Calu3 (cell line): Measurements from ENCODE around the gene SPAAR. TPM values are rescaled to one million over a fixed set of nuclear protein-coding genes. Genes with fewer than 3 reads are reported as not detected.
A peak's percentile ranks its signal among the peaks of the same experiment; 100 is the strongest.
"Not testable (repeated sequence)": the region's sequence is repeated elsewhere in the genome, so short reads cannot be mapped to it uniquely, and the experiment has no call there.

ENCODE experiments used
- BruUV-seq: library from RNA; stranded (reverse); fragments of 400-500 nt; replicated peaks from 2 replicates; lab custom pipeline; 2021; lab: Mats Ljungman, UMichigan
- CTCF ChIA-PET: fragments of 300-600 bp; sonication (Branson Sonifier 250); formaldehyde crosslinking; loops from one replicate; lab custom pipeline; 2022; ENCODE audit warnings: antibody characterized with exemption; lab: Charles Lee
- DNase-seq: peaks from one replicate; pipeline ENCODE4 v3.0.0; 2022
- H3K27ac Mint-ChIP-seq: one replicate; pipeline ENCODE4 v1.8.0; 2022; ENCODE audit warnings: mixed read lengths; ENCODE audit not compliant: unreplicated experiment
- H3K27me3 Mint-ChIP-seq: one replicate; pipeline ENCODE4 v1.8.0; 2022; ENCODE audit warnings: mixed read lengths; ENCODE audit not compliant: unreplicated experiment
- H3K36me3 Mint-ChIP-seq: one replicate; pipeline ENCODE4 v1.8.0; 2022; ENCODE audit warnings: mild to moderate bottlenecking, moderate library complexity, mixed read lengths; ENCODE audit not compliant: insufficient read depth, unreplicated experiment
- H3K4me1 Mint-ChIP-seq: one replicate; pipeline ENCODE4 v1.8.0; 2022; ENCODE audit warnings: mild to moderate bottlenecking, low read depth, mixed read lengths; ENCODE audit not compliant: unreplicated experiment
- H3K4me3 Mint-ChIP-seq: one replicate; pipeline ENCODE4 v1.8.0; 2022; ENCODE audit warnings: mild to moderate bottlenecking, low read depth, moderate library complexity, mixed read lengths; ENCODE audit not compliant: unreplicated experiment
- H3K9me3 Mint-ChIP-seq: one replicate; pipeline ENCODE4 v1.8.0; 2022; ENCODE audit warnings: low read depth, mixed read lengths; ENCODE audit not compliant: unreplicated experiment
- CTCF ChIP-seq: fragments of 200-600 bp; IDR thresholded peaks from one replicate; pipeline ENCODE4 v1.8.0; 2022; ENCODE audit warnings: antibody characterized with exemption; ENCODE audit not compliant: unreplicated experiment
- intact Hi-C: fragments of 100-400 bp; cut with micrococcal nuclease; formaldehyde crosslinking; loops from one replicate; pipeline ENCODE4 v1.10.0; 2022; ENCODE audit not compliant: unreplicated experiment
- total RNA-seq: library from RNA; stranded (reverse); gene quantifications from 2 replicates; pipeline ENCODE4 v1.2.3, GENCODE V29; 2022

SPAAR gene
- total RNA-seq, 1 experiment from 2014 or later = not detected

GRCh38 chr9:35910613-35911359 lies 1.5 kb downstream of the SPAAR start:
- no TSS peak for BruUV-seq

GRCh38 chr9:35911690-35912089 lies 2.4 kb downstream of the SPAAR start:
- H3K27me3 Mint-ChIP-seq = no peaks in the 10 kb centered on the region
- TF ChIP-seq CTCF = no peak
- BruUV-seq = no TSS peak
- peaks cover 33% of the 10 kb centered on the region for H3K4me1 Mint-ChIP-seq
- no peaks in the 10 kb centered on the region for H3K9me3 Mint-ChIP-seq
- no peak for DNase-seq
- no peaks in the 10 kb centered on the region for H3K36me3 Mint-ChIP-seq
- intact Hi-C loops = no loop called here
- no peak overlapping the region for H3K27ac Mint-ChIP-seq
- H3K4me3 Mint-ChIP-seq = no peak overlapping the region
- CTCF ChIA-PET = interaction anchor here (1.3 kb wide), 1 partner anchor 121 kb away, joined by 3 read pairs; no protein-coding TSS in a partner anchor

More at GRCh38 chr9:35910613-35911359, 1.5 kb downstream of the SPAAR start:
- Mint-ChIP-seq H3K36me3 (no peaks in the 10 kb centered on the region), H3K4me1 (peaks cover 40% of the 10 kb centered on the region), H3K4me3 (no peak overlapping the region), H3K27ac (no peak overlapping the region), H3K9me3 (no peaks in the 10 kb centered on the region), H3K27me3 (no peaks in the 10 kb centered on the region)
- CTCF ChIA-PET = interaction anchor here (1.3 kb wide), 1 partner anchor 120 kb away, joined by 3 read pairs; no protein-coding TSS in a partner anchor
- peak; percentile 63 for DNase-seq
- peak; percentile 41 for TF ChIP-seq CTCF
- intact Hi-C loops = no loop called here

GRCh38 chr9:35912791-35913400 lies 3.6 kb downstream of the SPAAR start:
- BruUV-seq = no TSS peak
- intact Hi-C loops = no loop called here
- TF ChIP-seq CTCF = no peak
- Mint-ChIP-seq H3K4me3 (no peak overlapping the region), H3K9me3 (no peaks in the 10 kb centered on the region), H3K36me3 (no peaks in the 10 kb centered on the region), H3K4me1 (peaks cover 21% of the 10 kb centered on the region), H3K27me3 (no peaks in the 10 kb centered on the region), H3K27ac (no peak overlapping the region)
- CTCF ChIA-PET = no interaction called here
- DNase-seq = no peak

- not testable (repeated sequence) for H3K36me3 Mint-ChIP-seq
Observed at GRCh38 chr9:35913429-35913828, 4.1 kb downstream of the SPAAR start.

More at GRCh38 chr9:35913429-35913828, 4.1 kb downstream of the SPAAR start:
- H3K27ac Mint-ChIP-seq, H3K9me3 Mint-ChIP-seq, DNase-seq, H3K27me3 Mint-ChIP-seq, BruUV-seq, intact Hi-C loops, H3K4me3 Mint-ChIP-seq, CTCF ChIA-PET: not testable (repeated sequence)
- peaks cover 16% of the 10 kb centered on the region for H3K4me1 Mint-ChIP-seq
